Skeletal muscle tissue (tissue), 4 donors: ENCODE measurements around the gene PDE1A. TPM values are rescaled to one million over a fixed set of nuclear protein-coding genes. Genes with fewer than 3 reads are reported as not detected.

Experiments used
- H3K27ac ChIP-seq: one replicate; pipeline ENCODE4 v1.7.0; 2013; ENCODE audit warnings: mild to moderate bottlenecking, low read depth, low read length, inconsistent platforms
- H3K27me3 ChIP-seq, 3 donors: one replicate each; pipeline ENCODE4 v1.7.0; 2013; ENCODE audit warnings: low read length in 3 of 3; ENCODE audit not compliant: control insufficient read depth in 3 of 3, insufficient read depth in 3 of 3
- H3K36me3 ChIP-seq, 3 donors: one replicate each; pipeline ENCODE4 v1.7.0; 2013; ENCODE audit warnings: low read length in 3 of 3; ENCODE audit not compliant: control insufficient read depth in 3 of 3, insufficient read depth in 3 of 3
- H3K4me1 ChIP-seq, 3 donors: one replicate each; pipeline ENCODE4 v1.7.0; 2013; ENCODE audit warnings: low read length in 3 of 3, mild to moderate bottlenecking in 3 of 3; ENCODE audit not compliant: control insufficient read depth in 3 of 3, insufficient read depth in 3 of 3
- H3K4me3 ChIP-seq, 3 donors: one replicate each; pipeline ENCODE4 v1.7.0; 2013; ENCODE audit warnings: low read length in 3 of 3
- H3K9ac ChIP-seq, 3 donors: one replicate each; pipeline ENCODE4 v1.7.0; 2013; ENCODE audit warnings: low read length in 3 of 3, mild to moderate bottlenecking in 3 of 3, moderate library complexity in 2 of 3, low read depth in 1 of 3
- H3K9me3 ChIP-seq, 3 donors: one replicate each; pipeline ENCODE4 v1.7.0; 2013; ENCODE audit warnings: low read length in 3 of 3; ENCODE audit not compliant: control insufficient read depth in 3 of 3
- total RNA-seq: library from RNA; depleted of rRNA; stranded (reverse); fragments of >200 nt; gene quantifications from one replicate; pipeline ENCODE4 v1.2.3, GENCODE V29; 2014
- donor health status: Osteomylitis.

Gene PDE1A
- total RNA-seq, 1 donor from 2014 or later, result 9.9 TPM

GRCh38 chr2:182170341-182170740, 256.5 kb downstream of the PDE1A start:
- no peaks in the 10 kb centered on the region for H3K36me3 ChIP-seq
- no peak overlapping the region for H3K27ac ChIP-seq
- H3K27me3 ChIP-seq, result no peaks in the 10 kb centered on the region
- H3K9me3 ChIP-seq, result no peaks in the 10 kb centered on the region
- H3K4me1 ChIP-seq, result peaks cover 0 to 3% (median 0%) of the 10 kb centered on the region in 3 donors
- no peak overlapping the region for H3K4me3 ChIP-seq
- H3K9ac ChIP-seq, result no peak overlapping the region

- H3K27me3 ChIP-seq, result no peaks in the 10 kb centered on the region
- H3K36me3 ChIP-seq, result no peaks in the 10 kb centered on the region
- no peaks in the 10 kb centered on the region for H3K9me3 ChIP-seq
- no peak overlapping the region for H3K27ac ChIP-seq
- peaks cover 0 to 3% (median 0%) of the 10 kb centered on the region in 3 donors for H3K4me1 ChIP-seq
- no peak overlapping the region for H3K4me3 ChIP-seq
- H3K9ac ChIP-seq, result no peak overlapping the region
Measured at GRCh38 chr2:182167882-182168281, 259.0 kb downstream of the PDE1A start.

GRCh38 chr2:182166841-182167240, 260.0 kb downstream of the PDE1A start:
- no peak overlapping the region for H3K4me3 ChIP-seq
- H3K36me3 ChIP-seq, result no peaks in the 10 kb centered on the region
- no peaks in the 10 kb centered on the region for H3K27me3 ChIP-seq
- no peaks in the 10 kb centered on the region for H3K9me3 ChIP-seq
- no peak overlapping the region for H3K27ac ChIP-seq
- peaks cover 0 to 3% (median 0%) of the 10 kb centered on the region in 3 donors for H3K4me1 ChIP-seq
- no peak overlapping the region for H3K9ac ChIP-seq

- Histone ChIP-seq H3K9me3 (no peaks in the 10 kb centered on the region), H3K27me3 (no peaks in the 10 kb centered on the region), H3K9ac (no peak overlapping the region), H3K4me3 (no peak overlapping the region), H3K36me3 (no peaks in the 10 kb centered on the region), H3K27ac (no peak overlapping the region), H3K4me1 (peaks cover 0 to 3% (median 0%) of the 10 kb centered on the region in 3 donors)
Measured at GRCh38 chr2:182166406-182166805, 260.4 kb downstream of the PDE1A start.

- Histone ChIP-seq H3K4me3 (no peak overlapping the region), H3K9ac (no peak overlapping the region), H3K27me3 (no peaks in the 10 kb centered on the region), H3K27ac (no peak overlapping the region), H3K4me1 (peaks cover 0 to 3% (median 0%) of the 10 kb centered on the region in 3 donors), H3K9me3 (no peaks in the 10 kb centered on the region), H3K36me3 (no peaks in the 10 kb centered on the region)
Measured at GRCh38 chr2:182165202-182165601, 261.6 kb downstream of the PDE1A start.

- peaks cover 0 to 3% (median 0%) of the 10 kb centered on the region in 3 donors for H3K4me1 ChIP-seq
- H3K27ac ChIP-seq, result no peak overlapping the region
- no peak overlapping the region for H3K4me3 ChIP-seq
- H3K9me3 ChIP-seq, result no peaks in the 10 kb centered on the region
- H3K9ac ChIP-seq, result no peak overlapping the region
- no peaks in the 10 kb centered on the region for H3K27me3 ChIP-seq
- H3K36me3 ChIP-seq, result no peaks in the 10 kb centered on the region
Measured at GRCh38 chr2:182164686-182165085, 262.1 kb downstream of the PDE1A start.

GRCh38 chr2:182163878-182164277, 263.0 kb downstream of the PDE1A start:
- Histone ChIP-seq H3K4me1 (peaks cover 0 to 3% (median 0%) of the 10 kb centered on the region in 3 donors), H3K27ac (no peak overlapping the region), H3K9ac (no peak overlapping the region), H3K9me3 (no peaks in the 10 kb centered on the region), H3K27me3 (no peaks in the 10 kb centered on the region), H3K36me3 (no peaks in the 10 kb centered on the region), H3K4me3 (no peak overlapping the region)

GRCh38 chr2:182148344-182148743, 278.5 kb downstream of the PDE1A start:
- no peak overlapping the region for H3K9ac ChIP-seq
- no peaks in the 10 kb centered on the region for H3K4me1 ChIP-seq
- H3K9me3 ChIP-seq, result no peaks in the 10 kb centered on the region
- H3K36me3 ChIP-seq, result no peaks in the 10 kb centered on the region
- no peaks in the 10 kb centered on the region for H3K27me3 ChIP-seq
- no peak overlapping the region for H3K27ac ChIP-seq
- no peak overlapping the region for H3K4me3 ChIP-seq

- Histone ChIP-seq H3K9me3 (no peaks in the 10 kb centered on the region), H3K4me3 (no peak overlapping the region), H3K36me3 (no peaks in the 10 kb centered on the region), H3K27ac (no peak overlapping the region), H3K27me3 (no peaks in the 10 kb centered on the region), H3K4me1 (no peaks in the 10 kb centered on the region), H3K9ac (no peak overlapping the region)
Measured at GRCh38 chr2:182144776-182145165, 282.1 kb downstream of the PDE1A start.

GRCh38 chr2:182144041-182144775, 282.6 kb downstream of the PDE1A start:
- Histone ChIP-seq H3K4me1 (no peaks in the 10 kb centered on the region), H3K4me3 (no peak overlapping the region), H3K9me3 (no peaks in the 10 kb centered on the region), H3K27me3 (no peaks in the 10 kb centered on the region), H3K9ac (no peak overlapping the region), H3K36me3 (no peaks in the 10 kb centered on the region), H3K27ac (no peak overlapping the region)
